Liver (tissue), 9 donors: ENCODE results near the gene IL5RA. TPM values are rescaled to one million over a fixed set of nuclear protein-coding genes. Genes with fewer than 3 reads are reported as not detected.

Experiments used
- DNase-seq: peaks from one replicate; pipeline ENCODE4 v3.0.0-alpha.2; 2017; ENCODE audit warnings: low spot score
- H3K27ac ChIP-seq, 2 donors: one replicate each; pipeline ENCODE4 v1.7.0; 2013; ENCODE audit warnings: inconsistent platforms in 2 of 2, low read length in 2 of 2, control low read depth in 1 of 2, low read depth in 1 of 2, mild to moderate bottlenecking in 1 of 2
- H3K27me3 ChIP-seq, 4 donors: one replicate each; pipeline versions ENCODE4 v1.6.1 to v1.7.0; 2013; ENCODE audit warnings: low read length in 3 of 4, inconsistent platforms in 1 of 4, mild to moderate bottlenecking in 1 of 4, moderate library complexity in 1 of 4; ENCODE audit not compliant: control insufficient read depth in 4 of 4, insufficient read depth in 4 of 4
- H3K36me3 ChIP-seq, 4 donors: one replicate each; pipeline versions ENCODE4 v1.6.1 to v1.7.0; 2013; ENCODE audit warnings: low read length in 3 of 4, mild to moderate bottlenecking in 3 of 4, low read depth in 1 of 4, moderate library complexity in 1 of 4; ENCODE audit not compliant: control insufficient read depth in 4 of 4, insufficient read depth in 3 of 4
- H3K4me1 ChIP-seq, 4 donors: one replicate each; pipeline versions ENCODE4 v1.6.1 to v1.7.0; 2013; ENCODE audit warnings: low read length in 3 of 4, mild to moderate bottlenecking in 3 of 4, moderate library complexity in 1 of 4; ENCODE audit not compliant: control insufficient read depth in 4 of 4, insufficient read depth in 4 of 4
- H3K4me3 ChIP-seq, 3 donors: one replicate each; pipeline versions ENCODE4 v1.6.1 to v1.7.0; 2013; ENCODE audit warnings: low read length in 3 of 3, control low read depth in 1 of 3, low read depth in 1 of 3, mild to moderate bottlenecking in 1 of 3
- H3K9ac ChIP-seq, 2 donors: one replicate each; pipeline ENCODE4 v1.7.0; 2013; ENCODE audit warnings: low read length in 2 of 2, mild to moderate bottlenecking in 2 of 2, moderate library complexity in 2 of 2, control low read depth in 1 of 2, low read depth in 1 of 2
- H3K9me3 ChIP-seq, 4 donors: one replicate each; pipeline versions ENCODE4 v1.6.1 to v1.7.0; 2013; ENCODE audit warnings: low read length in 3 of 4; ENCODE audit not compliant: control insufficient read depth in 4 of 4
- ATF3 ChIP-seq: IDR thresholded peaks from 2 replicates; pipeline ENCODE4 v1.6.1; 2016; ENCODE audit warnings: antibody characterized with exemption
- CTCF ChIP-seq: fragments of 150-350 bp; IDR thresholded peaks from 2 replicates; pipeline ENCODE4 v1.5.1; 2017; ENCODE audit warnings: improper control_type of control experiment, low read depth, low read length; ENCODE audit not compliant: missing input control
- EGR1 ChIP-seq, 2 donors: IDR thresholded peaks; 2 replicates each; pipeline ENCODE4 v1.6.1; 2016 to 2018; ENCODE audit warnings: antibody characterized with exemption in 2 of 2, low read depth in 2 of 2
- FOXA1 ChIP-seq: IDR thresholded peaks from 2 replicates; pipeline ENCODE4 v1.6.1; 2016; ENCODE audit warnings: antibody characterized with exemption
- FOXA2 ChIP-seq: IDR thresholded peaks from 2 replicates; pipeline ENCODE4 v1.6.1; 2016; ENCODE audit warnings: antibody characterized with exemption
- GABPA ChIP-seq, 2 donors: IDR thresholded peaks in 1 of 2; conservative IDR thresholded peaks in 1 of 2; 2 replicates each; pipeline ENCODE4 v1.6.1; 2016; ENCODE audit warnings: antibody characterized with exemption in 2 of 2, mild to moderate bottlenecking in 1 of 2, moderate library complexity in 1 of 2
- HNF4A ChIP-seq, 2 donors: conservative IDR thresholded peaks; 2 replicates each; pipeline ENCODE4 v1.6.1; 2016; ENCODE audit warnings: antibody characterized with exemption in 2 of 2, mild to moderate bottlenecking in 2 of 2
- HNF4G ChIP-seq: IDR thresholded peaks from 2 replicates; pipeline ENCODE4 v1.6.1; 2016; ENCODE audit warnings: antibody characterized with exemption
- JUND ChIP-seq, 2 donors: IDR thresholded peaks; 2 replicates each; pipeline ENCODE4 v1.6.1; 2016; ENCODE audit warnings: antibody characterized with exemption in 2 of 2
- MAX ChIP-seq: IDR thresholded peaks from 2 replicates; pipeline ENCODE4 v1.6.1; 2016; ENCODE audit warnings: antibody characterized with exemption
- NR2F2 ChIP-seq: IDR thresholded peaks from 2 replicates; pipeline ENCODE4 v1.6.1; 2016; ENCODE audit warnings: antibody characterized with exemption
- RAD21 ChIP-seq, 2 donors: IDR thresholded peaks; 2 replicates each; pipeline ENCODE4 v1.6.1; 2016; ENCODE audit warnings: antibody characterized with exemption in 2 of 2, mild to moderate bottlenecking in 2 of 2
- REST ChIP-seq: IDR thresholded peaks from 2 replicates; pipeline ENCODE4 v1.6.1; 2016; ENCODE audit warnings: antibody characterized with exemption, mild to moderate bottlenecking
- RXRA ChIP-seq, 2 donors: IDR thresholded peaks; 2 replicates each; pipeline ENCODE4 v1.6.1; 2017 to 2018; ENCODE audit warnings: antibody characterized with exemption in 2 of 2, mild to moderate bottlenecking in 1 of 2
- SP1 ChIP-seq: IDR thresholded peaks from 2 replicates; pipeline ENCODE4 v1.6.1; 2018; ENCODE audit warnings: antibody characterized with exemption, mild to moderate bottlenecking
- TAF1 ChIP-seq: conservative IDR thresholded peaks from 2 replicates; pipeline ENCODE4 v1.6.1; 2016; ENCODE audit warnings: antibody characterized with exemption, mild to moderate bottlenecking
- YY1 ChIP-seq: IDR thresholded peaks from 2 replicates; pipeline ENCODE4 v1.6.1; 2016; ENCODE audit warnings: antibody characterized with exemption, mild to moderate bottlenecking
- ZBTB33 ChIP-seq: IDR thresholded peaks from 2 replicates; pipeline ENCODE4 v1.6.1; 2016; ENCODE audit warnings: antibody characterized with exemption
- WGBS: extraction: QIAGEN DNeasy Blood & Tissue Kit; methylation state at CpG from one replicate; pipeline ENCODE4 v1.1.7; 2013; 5-methylcytosine and 5-hydroxymethylcytosine counted together
- polyA plus RNA-seq, 2 donors: library from polyadenylated mRNA; stranded (reverse) in 1 of 2; unstranded in 1 of 2; fragments of 200-250 nt in 1 of 2; fragments of >200 nt in 1 of 2; fragmentation: Nextera tagmentation in 1 of 2; extraction: Ambion mirVana in 1 of 2; gene quantifications; one replicate each; pipeline versions ENCODE4 v1.2.1 to v1.2.3, GENCODE V29; 2013 to 2015
- total RNA-seq, 2 donors: library from RNA; depleted of rRNA; stranded (reverse); fragments of >200 nt; gene quantifications; one replicate each; pipeline ENCODE4 v1.2.3, GENCODE V29; 2014
- donor health status: healthy.
- donor health status: healthy.
- donor health status: healthy.
- donor health status: healthy.
- donor health status: healthy.

IL5RA gene
- total and polyA plus RNA-seq, 4 donors = 0.02 to 0.56 (median 0.08) TPM; not detected in 1

GRCh38 chr3:3134750-3135448 lies 24.7 kb upstream of the IL5RA start:
- Histone ChIP-seq H3K4me1 (no peaks in the 10 kb centered on the region), H3K9ac (no peak overlapping the region), H3K27me3 (no peaks in the 10 kb centered on the region), H3K36me3 (peaks cover 3 to 38% (median 28%) of the 10 kb centered on the region in 4 donors), H3K9me3 (no peaks in the 10 kb centered on the region), H3K4me3 (no peak overlapping the region), H3K27ac (no peak overlapping the region)
- DNase-seq = no peak
- no peak for TF ChIP-seq HNF4A (conservative IDR thresholded peaks at IDR 0.05)
- no peak for TF ChIP-seq NR2F2
- TF ChIP-seq SP1 = no peak
- WGBS = 94% methylated on average over 4 of the region's 4 CpGs

GRCh38 chr3:3133500-3133899 lies 23.3 kb upstream of the IL5RA start:
- no peak overlapping the region for H3K9ac ChIP-seq
- no peaks in the 10 kb centered on the region for H3K9me3 ChIP-seq
- TF ChIP-seq FOXA2 (no peak), RXRA (IDR thresholded peaks at IDR 0.05) (no peak), TAF1 (no peak), RAD21 (IDR thresholded peaks at IDR 0.05) (no peak), YY1 (no peak), REST (no peak), NR2F2 (no peak), HNF4A (conservative IDR thresholded peaks at IDR 0.05) (no peak), CTCF (no peak), ZBTB33 (no peak), SP1 (no peak), JUND (IDR thresholded peaks at IDR 0.05) (no peak), GABPA (IDR thresholded peaks at IDR 0.05 in 1 of 2, conservative IDR thresholded peaks at IDR 0.05 in 1 of 2) (no peak), ATF3 (no peak), HNF4G (no peak), EGR1 (IDR thresholded peaks at IDR 0.05; ENCODE audit: low read depth in 2 of 2) (no peak), FOXA1 (no peak), MAX (no peak)
- peaks cover 0 to 31% (median 27%) of the 10 kb centered on the region in 4 donors for H3K36me3 ChIP-seq
- H3K27ac ChIP-seq = no peak overlapping the region
- no peak overlapping the region for H3K4me3 ChIP-seq
- DNase-seq = no peak
- H3K27me3 ChIP-seq = no peaks in the 10 kb centered on the region
- WGBS = 86% methylated on average over 6 of the region's 6 CpGs
- no peaks in the 10 kb centered on the region for H3K4me1 ChIP-seq
